IPS-20b (cell line): ENCODE measurements around the gene STC2.
A peak's percentile ranks its signal among the peaks of the same experiment; 100 is the strongest.

Experiments
- H3K27ac ChIP-seq: one replicate; pipeline ENCODE4 v1.5.1; 2013; ENCODE audit warnings: low read length
- H3K27me3 ChIP-seq: 2 replicates; pipeline ENCODE4 v1.6.1; 2013; ENCODE audit warnings: mild to moderate bottlenecking, low read length, inconsistent platforms; ENCODE audit not compliant: insufficient read depth
- H3K36me3 ChIP-seq: 2 replicates; pipeline ENCODE4 v1.6.1; 2013; ENCODE audit warnings: low read depth, mild to moderate bottlenecking, inconsistent platforms, low read length, moderate library complexity; ENCODE audit not compliant: insufficient read depth
- H3K4me1 ChIP-seq: 2 replicates; pipeline ENCODE4 v1.6.1; 2013; ENCODE audit warnings: mild to moderate bottlenecking, control low read depth, inconsistent platforms, low read length, moderate library complexity; ENCODE audit not compliant: insufficient read depth
- H3K4me3 ChIP-seq: 2 replicates; pipeline ENCODE4 v1.5.1; 2013; ENCODE audit warnings: mild to moderate bottlenecking, low read length, inconsistent platforms
- H3K9ac ChIP-seq: 2 replicates; pipeline ENCODE4 v1.6.1; 2013; ENCODE audit warnings: low read depth, mild to moderate bottlenecking, inconsistent platforms, low read length, moderate library complexity
- H3K9me3 ChIP-seq: 2 replicates; pipeline ENCODE4 v1.6.1; 2013; ENCODE audit warnings: mild to moderate bottlenecking, low read depth, low read length, inconsistent platforms; ENCODE audit not compliant: insufficient read depth

The STC2 gene

GRCh38 chr5:173339286-173339685 is 11.1 kb upstream of the STC2 start:
- H3K9ac ChIP-seq, result no peak overlapping the region

DNA sequence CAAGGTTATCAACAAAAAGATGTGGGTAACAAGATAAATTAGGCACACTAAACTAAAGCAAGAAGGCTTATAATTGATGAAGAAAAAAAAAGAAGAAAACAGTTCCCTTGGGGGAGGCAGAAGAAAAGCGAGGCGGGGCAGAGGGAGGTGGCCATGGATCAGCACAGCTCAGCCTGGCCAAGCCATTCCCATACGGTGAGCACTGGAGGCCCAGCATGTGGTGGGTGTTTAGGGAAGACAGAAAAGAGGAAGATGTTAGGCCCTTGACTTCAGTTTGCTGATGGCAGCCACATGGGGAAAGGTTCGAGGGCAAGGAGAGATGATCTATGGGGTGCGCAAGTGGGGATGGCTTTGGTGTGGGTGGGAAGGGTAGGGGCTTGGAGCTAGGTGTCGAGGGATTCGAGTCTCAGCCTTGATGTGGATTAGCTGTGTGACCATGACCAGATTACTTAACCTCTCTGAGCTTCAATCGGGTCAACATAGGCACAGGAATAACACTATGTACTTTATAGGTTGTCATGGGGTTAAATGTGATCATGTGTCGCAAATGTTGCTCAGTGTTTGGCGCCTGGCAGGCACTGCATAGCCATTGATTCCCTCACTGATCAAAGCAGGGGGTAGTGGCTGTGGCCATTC is 10.3 kb upstream of the STC2 start:
- H3K4me1 ChIP-seq, result 0 out of 2 replicates have a peak, but pooled peaks cover 8% of the 10 kb centered on the region
- no peaks in the 10 kb centered on the region for H3K9me3 ChIP-seq
- H3K4me3 ChIP-seq, result no peak overlapping the region
- H3K27ac ChIP-seq, result no peak overlapping the region
- no peak overlapping the region for H3K9ac ChIP-seq
- no peaks in the 10 kb centered on the region for H3K36me3 ChIP-seq
- H3K27me3 ChIP-seq, result no peaks in the 10 kb centered on the region

More at GRCh38 chr5:173339286-173339685, 11.1 kb upstream of the STC2 start:
- Histone ChIP-seq H3K4me1 (0 out of 2 replicates have a peak, but pooled peaks cover 8% of the 10 kb centered on the region), H3K27me3 (no peaks in the 10 kb centered on the region), H3K4me3 (no peak overlapping the region), H3K27ac (no peak overlapping the region), H3K9me3 (no peaks in the 10 kb centered on the region), H3K36me3 (no peaks in the 10 kb centered on the region)

DNA sequence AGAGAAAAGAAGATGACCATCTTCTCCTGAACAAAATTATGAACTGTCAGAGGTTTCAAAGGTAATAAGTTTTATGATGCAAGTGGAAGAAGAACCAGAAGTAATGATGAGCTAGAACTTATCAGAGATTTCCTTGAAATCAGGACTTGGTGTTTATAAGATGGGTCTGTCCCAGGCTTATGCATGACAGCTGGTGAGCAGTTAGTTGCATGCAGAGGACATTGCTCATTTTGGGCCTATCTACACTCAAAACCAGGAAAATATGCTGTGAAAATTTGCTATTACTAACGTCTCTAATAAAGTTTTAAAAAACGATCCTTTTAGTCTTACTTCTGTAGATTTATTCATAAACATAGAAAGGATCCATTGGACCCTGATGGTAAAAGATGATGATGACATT is 6.6 kb upstream of the STC2 start:
- Histone ChIP-seq H3K9ac (no peak overlapping the region), H3K36me3 (no peaks in the 10 kb centered on the region), H3K4me1 (peaks cover 7% of the 10 kb centered on the region), H3K27ac (no peak overlapping the region), H3K9me3 (no peaks in the 10 kb centered on the region), H3K4me3 (no peak overlapping the region), H3K27me3 (peaks cover 21% of the 10 kb centered on the region)

DNA sequence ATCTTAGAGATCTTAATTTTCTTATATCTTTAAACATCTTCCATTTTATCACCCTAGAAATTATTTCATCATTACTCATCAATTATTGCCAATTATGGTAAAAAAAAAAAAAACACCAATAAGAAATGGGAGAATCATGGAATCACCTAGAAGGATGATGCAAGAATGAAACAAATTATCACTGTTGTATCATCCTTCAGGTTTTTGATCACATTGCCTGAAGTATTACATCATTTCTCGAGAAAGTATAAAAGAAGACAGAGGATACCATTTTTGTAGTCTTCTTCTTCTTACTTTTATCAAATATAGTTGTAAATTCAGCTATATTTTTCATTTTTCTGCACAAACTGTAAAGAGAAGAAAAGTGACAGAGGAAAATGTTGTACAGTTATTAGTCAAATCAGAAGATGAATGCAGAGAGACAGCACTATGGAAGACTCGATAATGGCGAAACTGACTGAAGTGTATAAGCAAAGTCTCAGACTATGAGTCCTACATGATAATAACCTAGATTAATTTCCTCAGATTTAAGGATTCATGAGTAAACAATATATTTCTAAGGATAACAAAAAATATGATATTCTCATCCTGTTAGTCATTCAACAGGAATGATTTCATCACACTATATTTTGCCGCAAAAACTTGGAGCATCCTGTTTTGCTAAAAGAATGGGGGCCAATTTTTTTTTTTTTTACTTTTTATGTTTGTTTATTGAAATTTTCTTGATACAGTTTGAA is 5.9 kb upstream of the STC2 start:
- Histone ChIP-seq H3K9me3 (no peaks in the 10 kb centered on the region), H3K4me3 (no peak overlapping the region), H3K27me3 (peaks cover 25% of the 10 kb centered on the region), H3K36me3 (no peaks in the 10 kb centered on the region), H3K9ac (no peak overlapping the region), H3K27ac (no peak overlapping the region), H3K4me1 (peaks cover 7% of the 10 kb centered on the region)

GRCh38 chr5:173331956-173332479 is 3.8 kb upstream of the STC2 start:
- Histone ChIP-seq H3K27me3 (peaks cover 45% of the 10 kb centered on the region), H3K27ac (no peak overlapping the region), H3K36me3 (no peaks in the 10 kb centered on the region), H3K9ac (no peak overlapping the region), H3K9me3 (no peaks in the 10 kb centered on the region), H3K4me3 (no peak overlapping the region), H3K4me1 (peaks cover 7% of the 10 kb centered on the region)

DNA sequence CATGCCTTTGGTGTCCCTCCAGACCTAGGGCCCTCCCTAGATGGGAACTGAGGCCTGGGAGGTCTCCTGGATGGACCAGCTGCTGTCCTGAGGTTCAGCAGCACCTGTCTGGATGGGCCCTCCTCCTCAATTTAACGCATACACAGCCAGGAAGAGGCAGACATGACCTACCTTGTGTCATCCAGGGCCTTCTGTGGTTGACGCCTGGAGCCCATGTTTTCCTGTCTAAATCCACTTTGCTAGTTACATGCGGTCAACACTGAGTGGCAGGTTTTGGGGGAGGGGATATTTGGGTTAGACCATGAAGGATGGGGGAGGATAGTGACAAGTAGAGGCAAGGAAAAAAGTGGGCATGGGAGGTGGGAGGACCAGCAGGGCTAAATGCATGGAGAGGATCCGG is 3.1 kb upstream of the STC2 start:
- peaks cover 10% of the 10 kb centered on the region for H3K4me1 ChIP-seq
- peaks cover 53% of the 10 kb centered on the region for H3K27me3 ChIP-seq
- H3K27ac ChIP-seq, result no peak overlapping the region
- no peaks in the 10 kb centered on the region for H3K36me3 ChIP-seq
- no peaks in the 10 kb centered on the region for H3K9me3 ChIP-seq
- H3K9ac ChIP-seq, result no peak overlapping the region
- H3K4me3 ChIP-seq, result no peak overlapping the region

GRCh38 chr5:173330338-173331206 is 2.4 kb upstream of the STC2 start:
- H3K4me3 ChIP-seq, result peak overlapping the region; percentile 80; the same call in 1 of the 2 replicates
- H3K27me3 ChIP-seq, result peaks cover 60% of the 10 kb centered on the region
- H3K27ac ChIP-seq, result no peak overlapping the region
- H3K9ac ChIP-seq, result peak overlapping the region; percentile 75
- peaks cover 3% of the 10 kb centered on the region for H3K36me3 ChIP-seq
- H3K4me1 ChIP-seq, result peaks cover 16% of the 10 kb centered on the region
- H3K9me3 ChIP-seq, result no peaks in the 10 kb centered on the region

DNA sequence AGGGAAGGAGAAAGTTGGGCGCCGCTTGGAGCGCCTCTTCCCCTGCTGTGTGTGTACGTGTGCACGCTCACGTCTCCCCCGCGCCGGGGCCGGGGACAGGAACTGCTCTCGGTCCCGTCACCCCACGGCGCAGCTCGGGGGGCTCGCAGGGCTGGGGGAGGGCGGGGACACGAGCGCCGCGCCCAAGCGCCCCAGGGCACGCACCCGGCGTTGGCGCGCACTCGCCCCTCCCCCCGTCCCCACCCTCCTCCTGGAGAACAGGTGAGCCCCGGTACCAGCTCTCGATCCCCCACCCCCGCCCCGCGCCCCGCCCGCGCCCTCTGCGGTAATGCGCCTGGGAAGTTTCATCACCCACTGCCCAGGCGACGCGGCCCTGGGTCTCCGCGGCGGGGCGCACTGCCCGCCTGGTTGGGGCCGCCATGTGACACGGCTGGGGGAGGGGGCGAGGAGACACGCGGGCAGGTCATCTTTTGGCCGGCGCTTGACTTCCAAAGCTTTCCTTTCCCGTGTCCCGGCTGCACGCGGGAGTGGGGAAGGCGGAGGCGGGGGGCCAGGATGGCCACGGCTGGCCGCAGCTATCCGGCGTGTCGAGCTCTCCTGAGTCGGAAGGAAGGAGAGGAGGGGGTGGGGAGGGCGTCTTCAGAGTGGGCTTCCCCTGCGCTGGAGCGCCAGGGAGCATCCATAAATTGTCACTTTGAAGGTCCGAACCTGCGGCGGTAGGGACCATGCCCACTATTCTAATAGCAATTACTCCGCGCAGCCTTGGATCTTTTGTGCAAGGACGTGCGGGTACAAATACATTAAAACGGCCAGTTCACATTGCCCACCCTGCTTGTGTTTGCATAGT is 1.5 kb upstream of the STC2 start:
- H3K9me3 ChIP-seq, result no peaks in the 10 kb centered on the region
- H3K27me3 ChIP-seq, result peaks cover 67% of the 10 kb centered on the region
- H3K36me3 ChIP-seq, result peaks cover 12% of the 10 kb centered on the region
- peaks cover 16% of the 10 kb centered on the region for H3K4me1 ChIP-seq
- peak overlapping the region; percentile 85 for H3K9ac ChIP-seq
- H3K27ac ChIP-seq, result no peak overlapping the region
- H3K4me3 ChIP-seq, result peak overlapping the region; percentile 80

DNA sequence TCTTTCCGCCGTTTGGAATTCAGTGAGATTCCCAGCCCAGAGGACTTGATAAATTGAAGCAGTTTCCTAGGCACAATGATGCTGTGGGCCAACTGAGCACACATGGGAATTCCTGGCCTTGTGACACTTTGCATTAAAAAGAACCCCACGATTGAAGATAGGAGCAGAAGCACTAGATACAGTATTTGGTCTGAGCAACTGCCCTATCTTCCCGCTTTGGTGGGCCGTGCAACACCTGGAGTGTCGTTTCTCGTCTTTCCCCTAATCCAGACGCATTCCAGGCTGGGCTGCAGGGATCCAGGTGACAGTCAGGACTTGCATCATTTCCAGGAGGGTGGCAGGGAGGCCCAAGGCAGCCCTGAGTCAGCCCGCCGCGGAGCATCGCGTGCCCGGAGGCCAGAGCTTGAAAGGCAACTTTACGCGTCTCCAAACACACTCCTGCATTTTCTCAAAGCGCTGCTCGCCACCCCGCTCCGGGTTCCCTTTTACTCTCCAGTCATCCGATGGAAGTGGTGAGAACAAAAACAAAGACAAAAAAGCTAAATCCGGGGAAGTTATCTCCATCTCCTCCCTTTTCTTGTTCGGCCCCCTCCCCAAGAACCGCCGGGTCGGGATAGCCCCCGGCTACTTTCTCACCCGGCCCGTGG is 753 bp upstream of the STC2 start:
- H3K9ac ChIP-seq, result peak overlapping the region; percentile 85
- peak overlapping the region; percentile 80 for H3K4me3 ChIP-seq
- no peak overlapping the region for H3K27ac ChIP-seq
- H3K27me3 ChIP-seq, result peaks cover 67% of the 10 kb centered on the region
- peaks cover 19% of the 10 kb centered on the region for H3K36me3 ChIP-seq
- no peaks in the 10 kb centered on the region for H3K9me3 ChIP-seq
- H3K4me1 ChIP-seq, result peaks cover 16% of the 10 kb centered on the region

GRCh38 chr5:173327084-173327947 is 898 bp downstream of the STC2 start:
- Histone ChIP-seq H3K9me3 (no peaks in the 10 kb centered on the region), H3K27ac (peak overlapping the region; percentile 19), H3K9ac (peak overlapping the region; percentile 86; the same call in 1 of the 2 replicates), H3K36me3 (peaks cover 36% of the 10 kb centered on the region), H3K27me3 (peaks cover 67% of the 10 kb centered on the region), H3K4me1 (peaks cover 16% of the 10 kb centered on the region), H3K4me3 (peak overlapping the region; percentile 80)
